PC-9 (cell line): ENCODE results near the gene UBE2S.

Experiments
- CTCF ChIP-seq: fragments of 200-600 bp; sonication (generic); conservative IDR thresholded peaks from 2 replicates; pipeline ENCODE4 v1.6.1; 2017; ENCODE audit warnings: mixed run types, antibody characterized with exemption, mild to moderate bottlenecking, moderate library complexity
- EZH2 ChIP-seq: fragments of 200-600 bp; sonication (generic); IDR thresholded peaks from 2 replicates; pipeline ENCODE4 v1.8.0; 2017; ENCODE audit warnings: antibody characterized with exemption, low read depth

GRCh38 chr19:55391702-55392615 lies 15.6 kb downstream of the UBE2S start:
- TF ChIP-seq CTCF (no peak), EZH2 (no peak)
